ENCODE data around the gene BCR. TPM values are rescaled to one million over a fixed set of nuclear protein-coding genes. Genes with fewer than 3 reads are reported as not detected.

Gene BCR
- total and polyA plus RNA-seq, 10 donors = 15.2 to 64.8 (median 50.7) TPM

- Histone ChIP-seq H3K36me3 (peaks cover 0 to 96% (median 45%) of the 10 kb centered on the region in 6 donors), H3K4me1 (peaks cover 0 to 45% (median 14%) of the 10 kb centered on the region in 6 donors), H3K9me3 (no peaks in the 10 kb centered on the region), H3K4me3 (no peak overlapping the region), H3K27ac (peak overlapping the region in 4 of 8 donors; percentile 55 to 72 (median 66)), H3K27me3 (replicated peaks in 1 of 7) (no peaks in the 10 kb centered on the region)
- WGBS, 5 donors = 84 to 91% (median 88%) methylated on average over 8 to 10 of the region's 10 CpGs
- DNase-seq = no peak
- TF ChIP-seq CTCF (IDR thresholded peaks at IDR 0.05 in 8 of 11, conservative IDR thresholded peaks at IDR 0.05 in 3 of 11) = no peak
- TF ChIP-seq POLR2AphosphoS5 (IDR thresholded peaks at IDR 0.05) = no peak
- TF ChIP-seq POLR2A (IDR thresholded peaks at IDR 0.05) = no peak
- intact Hi-C loops (cut with DNase I; ENCODE audit: low total_unique reads) = no loop called here
These were observed 81.7 kb downstream of the BCR start for GRCh38 chr22:23261900-23262450.

DNA sequence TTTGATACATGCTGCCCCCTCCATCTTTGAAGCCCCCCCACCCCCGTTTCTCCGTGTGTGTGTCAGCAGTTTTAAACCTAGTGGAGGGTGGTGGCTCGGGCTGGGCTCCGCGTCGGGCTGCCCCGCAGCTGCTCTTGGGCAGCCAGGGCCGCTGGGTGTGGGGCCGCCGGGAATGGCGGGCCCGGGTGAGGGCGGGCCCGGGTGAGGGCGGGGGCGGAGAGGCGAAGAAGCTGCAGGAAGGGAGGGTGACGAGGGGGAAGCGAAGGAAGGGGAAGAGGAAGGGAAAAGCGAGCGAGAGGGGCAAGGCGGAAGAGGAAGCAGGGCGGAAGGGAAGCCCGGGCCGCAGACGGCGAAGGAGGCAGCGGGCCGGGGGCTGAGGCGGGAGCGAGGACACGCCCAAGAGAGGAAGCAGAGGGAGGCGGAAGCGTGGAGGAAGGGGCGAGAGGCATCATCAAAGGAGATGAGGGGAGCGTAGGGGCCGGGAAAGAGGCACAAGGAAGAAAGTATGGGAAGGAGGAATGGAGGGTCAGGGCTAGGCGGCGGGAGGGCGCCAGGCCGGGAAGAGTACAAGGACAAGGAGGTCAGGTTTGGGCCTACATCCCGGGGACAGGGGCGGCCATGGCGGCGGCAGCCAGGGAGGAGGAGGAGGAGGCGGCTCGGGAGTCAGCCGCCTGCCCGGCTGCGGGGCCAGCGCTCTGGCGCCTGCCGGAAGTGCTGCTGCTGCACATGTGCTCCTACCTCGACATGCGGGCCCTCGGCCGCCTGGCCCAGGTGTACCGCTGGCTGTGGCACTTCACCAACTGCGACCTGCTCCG lies 82.4 kb downstream of the BCR start:
- TF ChIP-seq POLR2A (IDR thresholded peaks at IDR 0.05) (no peak), POLR2AphosphoS5 (IDR thresholded peaks at IDR 0.05) (peak in 1 of 3 donors; percentile 32)
- H3K36me3 ChIP-seq = peaks cover 0 to 96% (median 43%) of the 10 kb centered on the region in 6 donors
- no peak overlapping the region for H3K4me3 ChIP-seq
- WGBS, 5 donors = 60 to 79% (median 68%) methylated on average over 48 to 59 of the region's 60 CpGs
- no peaks in the 10 kb centered on the region for H3K27me3 ChIP-seq (replicated peaks in 1 of 7)
- peak overlapping the region in 5 of 8 donors; percentile 32 to 72 (median 61) for H3K27ac ChIP-seq
- intact Hi-C loops (cut with DNase I; ENCODE audit: low total_unique reads) = no loop called here
- H3K4me1 ChIP-seq = peaks cover 0 to 38% (median 8%) of the 10 kb centered on the region in 6 donors
- no peaks in the 10 kb centered on the region for H3K9me3 ChIP-seq
- DNase-seq = no peak

DNA sequence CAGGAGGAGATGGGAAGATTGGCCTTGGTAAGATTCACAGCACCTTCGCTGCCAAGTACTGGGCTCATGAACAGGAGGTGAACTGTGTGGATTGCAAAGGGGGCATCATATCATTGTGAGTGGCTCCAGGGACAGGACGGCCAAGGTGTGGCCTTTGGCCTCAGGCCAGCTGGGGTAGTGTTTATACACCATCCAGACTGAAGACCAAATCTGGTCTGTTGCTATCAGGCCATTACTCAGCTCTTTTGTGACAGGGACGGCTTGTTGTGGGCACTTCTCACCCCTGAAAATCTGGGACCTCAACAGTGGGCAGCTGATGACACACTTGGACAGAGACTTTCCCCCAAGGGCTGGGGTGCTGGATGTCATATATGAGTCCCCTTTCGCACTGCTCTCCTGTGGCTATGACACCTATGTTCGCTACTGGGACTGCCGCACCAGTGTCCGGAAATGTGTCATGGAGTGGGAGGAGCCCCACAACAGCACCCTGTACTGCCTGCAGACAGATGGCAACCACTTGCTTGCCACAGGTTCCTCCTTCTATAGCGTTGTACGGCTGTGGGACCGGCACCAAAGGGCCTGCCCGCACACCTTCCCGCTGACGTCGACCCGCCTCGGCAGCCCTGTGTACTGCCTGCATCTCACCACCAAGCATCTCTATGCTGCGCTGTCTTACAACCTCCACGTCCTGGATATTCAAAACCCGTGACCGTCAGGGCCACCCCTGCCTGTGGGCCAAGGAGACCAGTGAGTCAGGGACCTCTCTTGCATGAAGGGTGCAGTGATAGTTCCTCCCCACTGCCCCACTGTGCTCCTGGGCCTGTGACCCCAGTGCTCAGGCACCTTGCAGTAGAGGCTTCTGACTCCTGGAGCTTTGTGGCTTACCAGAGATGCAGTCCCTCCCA lies 83.6 kb downstream of the BCR start:
- H3K27me3 ChIP-seq (replicated peaks in 1 of 7) = no peaks in the 10 kb centered on the region
- H3K4me3 ChIP-seq = no peak overlapping the region
- H3K36me3 ChIP-seq = peaks cover 0 to 96% (median 49%) of the 10 kb centered on the region in 6 donors
- H3K4me1 ChIP-seq = peaks cover 0 to 37% (median 9%) of the 10 kb centered on the region in 6 donors
- intact Hi-C loops (cut with DNase I; ENCODE audit: low total_unique reads) = no loop called here
- TF ChIP-seq CTCF (IDR thresholded peaks at IDR 0.05 in 8 of 11, conservative IDR thresholded peaks at IDR 0.05 in 3 of 11) (peak in 4 of 11 experiments; percentile 12 to 26 (median 17)), POLR2A (IDR thresholded peaks at IDR 0.05) (no peak), POLR2AphosphoS5 (IDR thresholded peaks at IDR 0.05) (peak in 2 of 3 donors; percentile 54 to 77)
- WGBS, 5 donors = 76 to 83% (median 78%) methylated on average over 18 to 20 of the region's 20 CpGs
- peak overlapping the region in 7 of 8 donors; percentile 5 to 72 (median 57) for H3K27ac ChIP-seq
- peak; percentile 88 for DNase-seq
- no peaks in the 10 kb centered on the region for H3K9me3 ChIP-seq

DNA sequence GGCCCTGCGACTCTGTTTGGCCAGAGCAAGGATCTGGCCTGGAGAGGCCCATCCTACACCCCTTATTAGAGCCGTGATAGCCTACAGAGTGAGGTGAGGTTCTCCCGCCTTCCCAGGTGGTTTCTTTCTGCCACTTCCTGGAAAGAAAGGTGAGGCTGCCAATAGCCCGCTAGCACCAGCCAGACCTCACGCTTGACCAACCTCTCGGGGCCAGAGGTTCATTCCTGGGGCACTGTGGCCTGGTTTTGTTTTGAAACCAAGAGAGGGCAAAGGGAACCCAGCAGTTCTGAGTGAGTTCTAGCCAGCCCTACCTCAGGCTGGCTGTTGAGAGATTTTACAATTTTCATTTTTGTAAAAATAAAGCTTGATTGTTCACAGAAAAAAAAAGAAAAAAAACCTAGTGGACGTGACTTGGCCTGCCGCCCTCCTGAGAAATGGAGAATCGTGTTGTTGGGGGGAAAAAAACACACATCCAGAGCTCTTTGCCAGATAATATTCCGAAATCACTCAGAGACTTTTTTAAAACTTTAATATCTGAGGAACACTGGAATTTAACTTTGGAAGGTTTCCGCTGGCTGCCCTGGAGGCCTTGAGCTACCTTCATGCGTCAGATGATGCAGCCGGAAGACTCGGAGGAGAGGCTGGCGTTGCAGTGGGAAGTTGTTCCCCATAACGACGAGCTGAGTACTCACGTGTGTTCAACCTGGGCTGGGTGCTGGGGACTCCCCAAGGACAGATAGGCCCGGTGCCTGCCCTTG lies 84.5 kb downstream of the BCR start:
- Histone ChIP-seq H3K27ac (peak overlapping the region in 6 of 8 donors; percentile 5 to 72 (median 59)), H3K36me3 (peaks cover 0 to 97% (median 51%) of the 10 kb centered on the region in 6 donors)
- WGBS, 5 donors = 78 to 88% (median 84%) methylated on average over 19 of the region's 19 CpGs

More for the DNA sequence above, 84.5 kb downstream of the BCR start:
- no peak overlapping the region for H3K4me3 ChIP-seq
- H3K27me3 ChIP-seq (replicated peaks in 1 of 7) = no peaks in the 10 kb centered on the region
- DNase-seq = no peak
- no peaks in the 10 kb centered on the region for H3K9me3 ChIP-seq
- H3K4me1 ChIP-seq = peaks cover 3 to 46% (median 17%) of the 10 kb centered on the region in 6 donors
- intact Hi-C loops (cut with DNase I; ENCODE audit: low total_unique reads) = no loop called here
- TF ChIP-seq CTCF (IDR thresholded peaks at IDR 0.05 in 8 of 11, conservative IDR thresholded peaks at IDR 0.05 in 3 of 11) (no peak), POLR2A (IDR thresholded peaks at IDR 0.05) (no peak), POLR2AphosphoS5 (IDR thresholded peaks at IDR 0.05) (no peak)
